AG10803 (cell line): ENCODE measurements around the gene ABHD15.

Experiments
- DNase-seq: peaks from one replicate; pipeline ENCODE4 v3.0.0; 2010; ENCODE audit warnings: low read depth
- H3K4me3 ChIP-seq: 2 replicates; pipeline ENCODE4 v1.5.1; 2011; ENCODE audit warnings: mild to moderate bottlenecking, low read length, control low read depth
- CTCF ChIP-seq: conservative IDR thresholded peaks from 2 replicates; pipeline ENCODE4 v1.5.1; 2011; ENCODE audit warnings: mild to moderate bottlenecking, low read length, control low read depth, inconsistent platforms

The ABHD15 gene

GRCh38 chr17:29603109-29603674, 36.4 kb upstream of the ABHD15 start:
- no peak for DNase-seq
- no peak for TF ChIP-seq CTCF
- no peak overlapping the region for H3K4me3 ChIP-seq

DNA sequence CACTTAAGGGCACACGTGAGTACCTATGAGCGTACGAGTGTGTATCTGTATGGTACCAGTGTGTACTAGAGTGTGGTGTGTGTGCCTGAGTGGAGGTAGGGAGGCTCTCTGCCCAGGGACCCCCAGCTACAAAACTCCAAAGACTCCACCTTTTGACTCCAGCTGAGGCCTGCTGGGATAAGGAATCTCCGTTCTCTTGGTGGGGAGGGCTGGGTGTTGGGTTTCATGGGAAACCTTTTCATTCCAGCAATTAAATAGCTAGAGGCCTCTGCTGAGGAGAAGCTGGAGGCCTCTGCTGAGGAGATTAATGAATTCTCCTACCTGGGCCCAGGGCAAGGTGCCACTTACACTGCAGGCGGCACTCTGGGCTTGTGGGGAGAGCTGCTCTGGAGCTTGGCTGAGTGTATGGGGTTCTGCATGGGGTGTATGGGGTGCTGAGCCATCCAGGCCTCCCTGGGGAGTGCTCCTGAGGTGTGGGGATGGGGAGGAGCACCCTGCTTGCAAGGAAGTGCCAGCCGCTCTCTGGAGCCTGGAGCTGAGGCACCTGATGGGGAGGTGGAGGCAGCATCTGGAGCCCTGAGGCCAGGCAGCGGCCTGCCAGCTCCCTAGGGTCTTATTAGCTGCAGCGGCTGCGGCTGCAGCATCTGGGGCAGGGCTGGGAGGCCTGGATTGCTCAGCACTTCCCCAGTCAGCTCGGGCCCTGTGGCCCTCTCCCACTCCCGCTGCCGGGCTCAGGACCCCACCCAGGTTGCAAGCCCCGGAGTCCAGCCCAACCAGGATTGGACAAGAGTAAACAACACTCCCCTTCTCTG, 30.7 kb upstream of the ABHD15 start:
- no peak for TF ChIP-seq CTCF
- H3K4me3 ChIP-seq, result no peak overlapping the region
- DNase-seq, result no peak

GRCh38 chr17:29596811-29597210, 30.0 kb upstream of the ABHD15 start:
- no peak for DNase-seq
- no peak for TF ChIP-seq CTCF
- no peak overlapping the region for H3K4me3 ChIP-seq

DNA sequence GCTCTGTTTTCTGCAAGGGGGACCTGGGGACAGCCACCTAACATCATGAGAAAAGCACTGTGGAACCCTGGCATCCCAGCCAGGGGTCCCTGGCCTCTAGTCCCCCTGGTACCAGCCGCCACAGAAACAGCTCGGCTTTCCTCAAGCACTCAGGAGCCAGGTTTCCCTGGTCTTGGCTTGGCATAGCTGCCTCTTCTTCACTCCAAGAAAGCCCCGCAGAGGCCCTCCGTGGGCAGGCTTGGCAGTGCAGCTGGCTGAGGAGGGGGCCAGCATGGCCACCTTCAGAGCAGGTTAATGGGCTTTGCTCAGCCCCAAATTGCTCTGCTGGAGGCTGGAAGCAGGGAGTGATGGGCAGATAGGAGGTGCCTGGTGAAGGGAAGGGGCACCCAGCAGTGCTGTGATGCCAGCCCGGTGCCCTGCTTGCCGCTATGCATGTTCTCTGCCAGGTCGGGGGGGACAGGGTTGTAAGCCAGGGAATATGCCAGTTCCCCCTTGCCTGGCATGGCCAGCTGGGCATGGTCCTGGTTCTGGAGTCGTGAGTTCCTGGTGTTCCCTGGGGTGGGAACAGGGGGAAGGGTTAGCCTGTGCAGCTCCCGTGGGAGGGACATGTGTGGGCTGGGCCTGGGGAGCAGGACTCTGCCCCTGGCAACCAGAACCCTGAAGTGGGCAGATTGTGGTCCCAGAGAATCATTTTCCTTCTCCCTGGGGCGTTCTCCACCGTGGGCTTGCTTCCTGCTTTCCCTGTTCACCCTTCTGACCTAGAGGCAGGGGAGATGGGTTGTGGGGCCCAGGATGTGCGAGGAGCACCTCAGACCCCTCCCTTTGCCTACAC, 29.3 kb upstream of the ABHD15 start:
- H3K4me3 ChIP-seq, result no peak overlapping the region
- DNase-seq, result no peak
- TF ChIP-seq CTCF, result no peak

- no peak for DNase-seq
- no peak for TF ChIP-seq CTCF
- no peak overlapping the region for H3K4me3 ChIP-seq
These were observed 28.5 kb upstream of the ABHD15 start for GRCh38 chr17:29595107-29595942.

DNA sequence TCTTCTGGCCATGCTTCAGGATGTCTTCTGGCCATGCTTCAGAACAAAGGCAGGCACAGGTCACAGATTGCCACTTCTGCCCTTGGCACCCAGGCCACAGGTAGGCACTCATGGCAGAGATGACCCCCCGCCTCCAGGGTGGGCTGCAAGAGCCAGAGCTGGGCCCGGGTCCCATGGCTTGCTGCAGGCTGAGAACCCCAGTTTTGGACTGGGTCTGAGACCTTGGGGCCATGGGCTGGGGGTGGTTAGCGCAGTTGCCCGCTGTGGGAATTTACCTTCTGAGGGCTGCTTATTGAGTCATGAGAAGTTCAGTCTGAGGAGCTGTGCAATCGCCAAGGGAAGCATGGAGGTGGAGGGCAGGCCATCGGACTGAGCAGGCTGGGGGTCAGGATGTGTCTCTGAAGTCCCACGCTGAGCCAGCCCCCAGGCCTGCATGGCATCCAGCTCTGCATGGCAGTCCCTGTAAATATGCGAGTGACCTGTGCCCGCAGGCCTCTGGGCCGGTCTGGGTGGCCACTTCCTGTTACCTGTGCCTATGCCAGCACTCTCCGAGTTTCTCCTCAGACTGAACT, 27.8 kb upstream of the ABHD15 start:
- TF ChIP-seq CTCF, result no peak
- H3K4me3 ChIP-seq, result no peak overlapping the region; the same call in 1 of the 2 replicates
- DNase-seq, result no peak
